Suppressor macrophage treated with lipopolysaccharide for 1 hour (primary cell): ENCODE results near the gene ACSL3.
A peak's percentile ranks its signal among the peaks of the same experiment; 100 is the strongest.

ENCODE experiments used
- DNase-seq, 3 donors: peaks; one replicate each; pipeline ENCODE4 v3.0.0-alpha.2; 2020 to 2022

Gene ACSL3

GRCh38 chr2:222944552-222944951, 83.7 kb downstream of the ACSL3 start:
- DNase-seq: no peak

GRCh38 chr2:222944971-222945740, 84.3 kb downstream of the ACSL3 start:
- DNase-seq: no peak

- no peak for DNase-seq
Measured at GRCh38 chr2:222945887-222946286, 85.1 kb downstream of the ACSL3 start.

- peak in 1 of 3 donors; percentile 40 for DNase-seq
Measured at GRCh38 chr2:222946700-222947287, 86.0 kb downstream of the ACSL3 start.

GRCh38 chr2:222949073-222949472, 88.2 kb downstream of the ACSL3 start:
- DNase-seq: no peak

- no peak for DNase-seq
Measured at GRCh38 chr2:222949690-222950323, 89.0 kb downstream of the ACSL3 start.

GRCh38 chr2:222950638-222951285, 89.9 kb downstream of the ACSL3 start:
- peak; percentile 45 to 70 (median 64) for DNase-seq

- DNase-seq: no peak
Measured at GRCh38 chr2:222952204-222952603, 91.4 kb downstream of the ACSL3 start.

GRCh38 chr2:222955008-222955407, 94.2 kb downstream of the ACSL3 start:
- peak; percentile 40 to 55 (median 50) for DNase-seq

- DNase-seq: no peak
Measured at GRCh38 chr2:222959358-222959757, 98.5 kb downstream of the ACSL3 start.

GRCh38 chr2:222960126-222960525, 99.3 kb downstream of the ACSL3 start:
- DNase-seq: peak; percentile 82 to 89 (median 88)

GRCh38 chr2:222963641-222964040, 102.8 kb downstream of the ACSL3 start:
- DNase-seq: peak in 1 of 3 donors; percentile 67

GRCh38 chr2:222964376-222965031, 103.7 kb downstream of the ACSL3 start:
- peak in 2 of 3 donors; percentile 37 to 70 for DNase-seq

GRCh38 chr2:222965555-222965954, 104.7 kb downstream of the ACSL3 start:
- no peak for DNase-seq

GRCh38 chr2:222968550-222969155, 107.8 kb downstream of the ACSL3 start:
- DNase-seq: no peak

- DNase-seq: no peak
Measured at GRCh38 chr2:222969491-222969890, 108.7 kb downstream of the ACSL3 start.

- no peak for DNase-seq
Measured at GRCh38 chr2:222972420-222972819, 111.6 kb downstream of the ACSL3 start.

GRCh38 chr2:222973237-222973636, 112.4 kb downstream of the ACSL3 start:
- no peak for DNase-seq

GRCh38 chr2:222973733-222974132, 112.9 kb downstream of the ACSL3 start:
- no peak for DNase-seq

- peak in 1 of 3 donors; percentile 31 for DNase-seq
Measured at GRCh38 chr2:222976521-222977061, 115.8 kb downstream of the ACSL3 start.

- DNase-seq: no peak
Measured at GRCh38 chr2:222977121-222977520, 116.3 kb downstream of the ACSL3 start.

GRCh38 chr2:222978850-222979249, 118.0 kb downstream of the ACSL3 start:
- DNase-seq: no peak
